C4-2B (cell line): ENCODE measurements around the gene PMFBP1.

Experiments
- ZFX ChIP-seq: fragments of 450-650 bp; IDR thresholded peaks from 2 replicates; pipeline ENCODE4 v1.6.1; 2017
- TF ChIP-seq, protein P1 (sequence below): fragments of 450-650 bp; conservative IDR thresholded peaks from 2 replicates; pipeline ENCODE4 v1.5.1; 2017; ENCODE audit warnings: mild to moderate bottlenecking

GRCh38 chr16:72172105-72173034, at the start of gene PMFBP1:
- TF ChIP-seq ZFX, result no peak
- TF ChIP-seq, protein P1, sequence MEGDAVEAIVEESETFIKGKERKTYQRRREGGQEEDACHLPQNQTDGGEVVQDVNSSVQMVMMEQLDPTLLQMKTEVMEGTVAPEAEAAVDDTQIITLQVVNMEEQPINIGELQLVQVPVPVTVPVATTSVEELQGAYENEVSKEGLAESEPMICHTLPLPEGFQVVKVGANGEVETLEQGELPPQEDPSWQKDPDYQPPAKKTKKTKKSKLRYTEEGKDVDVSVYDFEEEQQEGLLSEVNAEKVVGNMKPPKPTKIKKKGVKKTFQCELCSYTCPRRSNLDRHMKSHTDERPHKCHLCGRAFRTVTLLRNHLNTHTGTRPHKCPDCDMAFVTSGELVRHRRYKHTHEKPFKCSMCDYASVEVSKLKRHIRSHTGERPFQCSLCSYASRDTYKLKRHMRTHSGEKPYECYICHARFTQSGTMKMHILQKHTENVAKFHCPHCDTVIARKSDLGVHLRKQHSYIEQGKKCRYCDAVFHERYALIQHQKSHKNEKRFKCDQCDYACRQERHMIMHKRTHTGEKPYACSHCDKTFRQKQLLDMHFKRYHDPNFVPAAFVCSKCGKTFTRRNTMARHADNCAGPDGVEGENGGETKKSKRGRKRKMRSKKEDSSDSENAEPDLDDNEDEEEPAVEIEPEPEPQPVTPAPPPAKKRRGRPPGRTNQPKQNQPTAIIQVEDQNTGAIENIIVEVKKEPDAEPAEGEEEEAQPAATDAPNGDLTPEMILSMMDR, result no peak
